GM19463 (cell line): ENCODE results near the gene RGS7.
"Not testable (repeated sequence)": the region's sequence is repeated elsewhere in the genome, so short reads cannot be mapped to it uniquely, and the experiment has no call there.

ENCODE experiments used
- ATAC-seq: cut with Tn5 transposase; IDR thresholded peaks from one replicate; pipeline ENCODE4 v1.9.1; 2021; ENCODE audit warnings: mild to moderate bottlenecking, moderate library complexity; ENCODE audit not compliant: unreplicated experiment

The RGS7 gene

GRCh38 chr1:241217516-241217915 lies 139.5 kb downstream of the RGS7 start:
- no peak for ATAC-seq

DNA sequence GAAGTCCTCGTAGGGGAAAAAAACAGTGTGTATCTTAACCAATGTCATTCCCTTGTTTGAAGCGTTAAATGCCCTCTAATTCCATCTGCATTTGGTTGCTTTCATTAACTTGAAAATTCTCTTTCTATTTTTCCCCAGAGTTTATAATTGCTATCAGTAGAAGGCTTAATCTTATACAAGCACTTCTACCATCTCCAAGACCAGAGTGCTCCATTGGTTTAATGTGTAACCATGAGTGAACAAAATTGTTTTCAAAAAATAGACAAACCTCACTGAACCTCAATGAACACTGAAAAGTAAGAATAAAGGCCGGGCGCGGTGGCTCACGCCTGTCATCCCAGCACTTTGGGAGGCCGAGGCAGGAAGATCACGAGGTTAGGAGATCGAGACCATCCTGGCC lies 141.3 kb downstream of the RGS7 start:
- ATAC-seq: no peak

GRCh38 chr1:241215203-241215602 lies 141.8 kb downstream of the RGS7 start:
- no peak for ATAC-seq

DNA sequence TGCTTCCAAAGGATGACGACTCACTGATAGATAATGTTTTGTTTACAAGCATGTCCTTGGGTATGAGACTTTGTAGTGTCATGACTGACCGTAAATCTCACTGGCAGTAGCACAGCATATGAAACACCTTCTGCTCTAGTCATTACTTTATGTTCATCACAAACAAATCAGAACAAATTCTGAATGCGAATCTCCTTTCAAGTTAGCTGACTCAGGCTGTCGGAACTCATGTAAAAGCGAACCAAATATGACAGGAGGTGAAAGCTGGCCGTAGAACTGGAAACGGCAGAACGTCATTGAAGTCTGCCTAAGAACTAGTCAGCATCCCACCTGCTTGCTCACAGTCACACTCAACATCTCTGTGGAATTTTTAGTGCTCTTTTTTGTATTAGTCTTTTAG lies 143.9 kb downstream of the RGS7 start:
- ATAC-seq: no peak

- ATAC-seq: no peak
These were observed 144.4 kb downstream of the RGS7 start for GRCh38 chr1:241212628-241213027.

- ATAC-seq: no peak
These were observed 148.1 kb downstream of the RGS7 start for GRCh38 chr1:241208910-241209379.

DNA sequence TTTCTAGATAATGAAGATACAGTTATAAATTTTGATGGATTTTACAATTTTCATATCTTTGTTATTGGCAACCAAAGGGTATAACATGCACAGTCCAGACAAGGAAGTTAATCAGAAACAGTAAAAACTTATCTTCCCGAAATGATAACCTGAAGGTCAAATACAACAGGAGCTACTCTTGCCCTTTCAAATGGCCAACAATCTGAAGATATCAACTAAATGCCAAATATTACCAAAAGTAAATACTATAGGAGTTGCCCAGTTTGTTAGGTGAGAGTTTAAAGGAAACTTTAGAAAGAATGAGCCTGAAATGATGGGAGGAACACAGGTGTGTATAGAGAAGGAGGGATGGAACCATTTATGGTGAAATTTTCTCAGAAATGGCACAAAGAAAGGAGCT lies 153.2 kb downstream of the RGS7 start:
- ATAC-seq: no peak

DNA sequence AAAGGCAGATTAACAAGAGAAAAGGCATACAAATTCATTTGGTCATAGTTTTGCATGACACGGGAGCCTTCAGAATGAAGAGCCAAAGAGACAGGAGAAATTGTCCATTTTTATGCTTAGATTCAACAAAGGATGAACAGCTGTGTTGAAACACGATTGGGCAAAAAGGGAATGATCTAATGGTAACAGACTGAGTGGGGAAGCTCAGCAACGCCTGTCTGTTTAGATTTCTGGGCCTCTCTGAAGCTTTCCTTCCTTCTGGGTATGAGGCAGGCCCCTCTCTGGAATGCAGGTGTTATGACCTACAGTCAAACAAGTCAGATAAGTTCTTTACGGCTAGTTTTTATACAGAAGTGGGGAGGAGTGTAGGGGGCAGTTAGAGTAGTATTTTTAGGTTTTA lies 154.6 kb downstream of the RGS7 start:
- no peak for ATAC-seq

DNA sequence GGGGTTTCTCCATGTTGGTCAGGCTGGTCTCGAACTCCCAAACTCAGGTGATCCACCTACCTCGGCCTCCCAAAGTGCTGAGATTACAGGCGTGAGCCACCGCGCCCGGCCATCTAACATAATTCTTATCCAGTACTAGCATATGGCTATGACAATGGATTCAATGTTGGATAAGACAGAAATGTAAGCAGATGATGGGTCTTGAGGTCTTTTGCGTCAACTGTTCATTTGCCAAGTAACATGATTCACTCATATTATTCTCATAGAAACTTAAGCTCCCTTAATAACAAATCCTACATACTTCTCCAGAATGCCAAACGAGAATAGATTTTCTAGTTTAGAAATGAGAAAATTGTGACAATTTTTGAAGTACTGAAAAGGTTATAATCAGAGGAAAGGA lies 170.3 kb downstream of the RGS7 start:
- no peak for ATAC-seq

DNA sequence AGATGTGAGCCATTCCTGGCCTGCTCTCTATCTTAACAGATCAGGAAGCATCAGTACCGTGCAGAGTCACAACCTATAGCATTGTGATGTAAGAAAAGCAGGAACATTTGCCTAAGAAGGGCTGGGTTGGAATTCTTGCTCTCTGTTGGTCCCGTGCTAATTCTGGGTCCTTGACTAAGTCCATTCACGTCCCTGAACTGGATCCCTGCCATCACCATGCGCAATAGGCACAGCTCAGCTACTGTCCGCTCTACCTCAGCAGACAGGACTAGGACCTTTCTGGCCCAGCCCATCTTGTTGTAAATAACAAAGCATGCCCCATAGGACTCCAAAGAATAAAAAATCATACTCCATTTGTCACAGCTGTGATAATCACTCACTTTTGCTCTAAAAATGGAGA lies 175.0 kb downstream of the RGS7 start:
- no peak for ATAC-seq

GRCh38 chr1:241181471-241181870 lies 175.5 kb downstream of the RGS7 start:
- ATAC-seq: no peak

DNA sequence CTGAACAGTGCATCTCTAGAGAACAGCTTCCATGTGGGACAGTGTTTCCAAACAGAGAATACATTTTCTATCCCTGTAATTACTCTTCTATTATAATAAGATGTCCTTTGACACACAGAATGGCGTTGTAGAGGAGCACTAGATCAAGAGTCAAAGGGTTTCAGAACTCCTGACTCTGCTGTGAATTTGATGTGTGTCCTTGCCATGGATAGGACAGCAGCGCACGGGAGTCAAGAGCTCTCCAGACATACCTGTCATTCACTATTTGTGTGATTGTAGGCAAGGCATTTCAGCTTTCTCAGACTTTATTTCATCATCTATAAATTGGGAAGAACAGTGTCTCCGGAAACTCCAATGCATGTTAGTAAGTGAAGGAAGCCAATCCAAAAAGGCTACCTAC lies 176.4 kb downstream of the RGS7 start:
- ATAC-seq: no peak

DNA sequence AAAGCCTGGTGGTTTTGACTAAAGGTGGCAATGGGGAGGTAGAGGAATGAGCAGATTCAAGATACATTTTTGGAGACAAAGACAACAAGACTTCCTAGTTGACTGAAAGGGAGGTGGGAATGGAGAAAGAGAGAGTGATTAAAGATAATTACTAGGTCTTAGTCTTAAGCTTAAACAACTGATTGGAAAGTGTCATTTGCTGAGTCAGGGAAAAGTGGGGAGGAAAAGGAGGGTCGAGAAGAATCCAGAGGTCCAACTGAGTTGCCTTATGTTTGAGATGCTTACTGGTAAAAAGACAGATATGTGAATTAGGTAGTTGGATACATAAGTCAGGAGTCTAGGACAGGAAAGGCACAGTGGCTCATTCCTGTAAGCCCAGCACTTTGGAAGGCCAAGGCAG lies 179.3 kb downstream of the RGS7 start:
- ATAC-seq: no peak

GRCh38 chr1:241172486-241172885 lies 184.5 kb downstream of the RGS7 start:
- ATAC-seq: no peak

DNA sequence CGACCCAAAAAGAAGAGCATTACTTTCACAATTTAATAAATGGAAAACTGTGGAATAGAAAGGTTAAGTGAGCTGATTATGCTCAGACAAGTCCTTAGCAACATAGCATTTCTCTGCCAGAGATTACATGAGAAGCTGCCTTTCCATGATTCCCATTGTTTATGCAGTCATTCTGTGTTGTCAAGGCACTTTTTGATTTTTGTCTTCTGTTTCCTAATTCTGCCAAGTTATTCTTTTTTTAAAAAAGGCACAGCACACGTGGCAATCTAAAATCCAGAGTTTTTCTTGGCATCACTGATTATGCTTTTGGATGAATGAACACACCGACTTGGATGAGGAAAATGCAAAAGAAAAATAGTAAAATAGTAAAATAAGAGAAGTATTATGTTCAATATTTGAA lies 185.0 kb downstream of the RGS7 start:
- no peak for ATAC-seq

DNA sequence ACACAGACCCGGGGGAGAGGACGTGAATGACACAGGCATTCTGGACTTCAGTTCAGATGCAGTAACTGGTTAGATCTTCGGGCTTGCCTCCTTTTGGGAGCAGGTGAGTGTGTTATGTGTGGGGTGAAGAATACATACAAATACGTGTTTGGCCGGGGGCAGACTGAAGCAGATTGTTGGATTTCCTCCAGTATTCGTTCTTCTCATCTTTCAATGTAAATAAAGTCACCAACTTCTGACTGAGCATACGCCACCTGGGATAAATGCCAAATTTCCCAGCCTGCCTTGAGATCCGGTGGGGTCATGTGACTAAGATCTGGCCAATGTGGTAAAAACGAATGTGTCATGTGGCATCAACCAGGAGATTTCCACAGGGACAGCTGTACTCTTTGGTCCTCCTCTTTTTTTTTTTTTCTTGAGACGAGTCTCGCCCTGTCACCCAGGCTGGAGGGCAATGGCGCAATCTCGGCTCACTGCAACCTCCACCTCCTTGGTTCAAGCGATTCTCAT lies 189.8 kb downstream of the RGS7 start:
- ATAC-seq: no peak

GRCh38 chr1:241166625-241167024 lies 190.4 kb downstream of the RGS7 start:
- ATAC-seq: no peak

DNA sequence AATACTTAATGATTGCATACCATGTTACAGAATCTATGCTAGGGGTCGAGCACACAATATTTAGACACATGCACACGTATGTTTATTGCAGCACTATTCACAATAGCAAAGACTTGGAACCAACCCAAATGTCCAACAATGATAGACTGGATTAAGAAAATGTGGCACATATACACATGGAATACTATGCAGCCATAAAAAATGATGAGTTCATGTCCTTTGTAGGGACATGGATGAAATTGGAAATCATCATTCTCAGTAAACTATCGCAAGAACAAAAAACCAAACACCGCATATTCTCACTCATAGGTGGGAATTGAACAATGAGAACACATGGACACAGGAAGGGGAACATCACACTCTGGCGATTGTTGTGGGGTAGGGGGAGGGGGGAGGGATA lies 191.7 kb downstream of the RGS7 start:
- ATAC-seq: not testable (repeated sequence)

- ATAC-seq: no peak
These were observed 193.6 kb downstream of the RGS7 start for GRCh38 chr1:241163363-241163762.

- no peak for ATAC-seq
These were observed 195.8 kb downstream of the RGS7 start for GRCh38 chr1:241161188-241161689.

- ATAC-seq: no peak
These were observed 199.6 kb downstream of the RGS7 start for GRCh38 chr1:241157435-241157834.

DNA sequence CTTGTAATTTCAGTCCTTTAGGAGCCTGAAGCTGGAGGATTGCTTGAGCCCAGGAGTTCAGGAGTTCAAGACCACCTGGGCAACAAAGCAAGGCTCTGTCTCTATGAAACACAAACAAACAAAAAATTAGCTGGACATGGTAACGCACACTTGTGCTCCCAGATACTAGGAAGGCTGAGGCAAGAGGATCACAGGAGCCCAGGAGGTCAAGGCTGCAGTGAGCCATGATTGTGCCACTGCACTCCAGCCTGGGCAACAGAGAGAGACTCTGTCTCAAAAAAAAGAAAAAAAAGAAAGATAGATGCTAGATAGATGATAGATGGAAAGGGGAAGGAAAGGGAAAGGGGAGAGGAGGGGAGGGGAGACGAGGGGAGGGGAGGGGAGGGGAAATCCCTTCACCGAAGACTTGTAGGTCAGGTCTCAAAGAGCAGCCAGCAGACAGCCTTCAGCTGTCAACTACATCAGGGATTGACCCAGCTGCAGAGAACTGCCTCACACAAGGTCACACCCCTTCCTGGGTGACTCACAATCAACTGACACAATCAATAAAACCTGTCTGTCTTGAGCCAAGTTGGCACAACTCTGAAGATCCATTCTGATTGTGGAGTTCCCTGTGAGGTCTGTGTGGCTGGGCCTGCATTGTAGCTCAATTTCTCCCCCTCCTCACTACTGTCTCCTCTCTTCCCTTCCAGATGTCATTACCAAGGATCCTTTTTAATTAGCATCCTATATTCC lies 200.6 kb downstream of the RGS7 start:
- ATAC-seq: no peak

GRCh38 chr1:241145881-241146280 lies 211.1 kb downstream of the RGS7 start:
- ATAC-seq: no peak
